HG03095 (cell line): ENCODE data around the gene ADD2.

Source experiments
- ATAC-seq: cut with Tn5 transposase; IDR thresholded peaks from one replicate; pipeline ENCODE4 v1.9.1; 2021; ENCODE audit warnings: moderate library complexity; ENCODE audit not compliant: unreplicated experiment

Gene ADD2

DNA sequence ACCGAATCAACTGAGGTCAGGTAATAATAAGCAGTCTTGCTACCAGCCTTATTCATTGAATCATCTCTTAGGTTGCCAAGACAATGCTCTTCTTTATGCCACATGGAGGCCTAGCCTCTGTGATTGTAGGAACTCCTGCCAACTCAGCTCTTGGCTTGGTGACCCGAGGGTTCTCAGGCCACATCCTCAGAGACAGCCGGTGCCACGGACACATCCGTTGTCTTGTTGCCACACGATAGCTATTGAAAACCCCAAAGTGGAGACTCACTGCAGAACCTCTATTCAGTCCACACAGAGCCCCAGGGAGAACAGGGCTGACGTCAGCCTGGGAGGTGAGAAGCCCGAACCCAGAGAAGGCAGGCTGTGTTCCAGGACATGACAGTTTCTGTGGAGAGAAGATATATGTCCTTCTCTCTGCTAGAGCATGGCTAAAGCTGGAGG, 160.9 kb downstream of the ADD2 start:
- no peak for ATAC-seq
